ENCODE data around the gene RPRD1B. TPM values are rescaled to one million over a fixed set of nuclear protein-coding genes. Genes with fewer than 3 reads are reported as not detected.

RPRD1B gene
- total and polyA plus RNA-seq, 2 of the 4 experiments (the other 2 are of a cell fraction) = 8.4 to 9.9 TPM

GRCh38 chr20:38112261-38112929 lies 78.8 kb downstream of the RPRD1B start:
- no peak overlapping the region for H3K23ac ChIP-seq (ENCODE audit: low read depth, low read length)
- H3K9me3 ChIP-seq (ENCODE audit: control insufficient read depth, insufficient read depth, low read length) = no peaks in the 10 kb centered on the region
- H3K4me2 ChIP-seq (ENCODE audit: low read depth, low read length) = no peak overlapping the region
- peak overlapping the region; percentile 16; the same call in 1 of the 2 replicates for H2BK120ac ChIP-seq (ENCODE audit: low read depth, low read length)
- H4K91ac ChIP-seq (ENCODE audit: insufficient read depth, low read depth, low read length) = no peak overlapping the region
- peaks cover 20% of the 10 kb centered on the region for H3K4me1 ChIP-seq (ENCODE audit: control insufficient read depth, insufficient read depth, low read length)
- in situ Hi-C loops (cut with MboI; ENCODE audit: low sequenced_read_pairs) = no loop called here
- no peak for ATAC-seq (ENCODE audit: low read depth)
- H2AK9ac ChIP-seq (replicated peaks; ENCODE audit: low read depth, low read length, poor library complexity) = no peak overlapping the region
- H2AFZ ChIP-seq (replicated peaks; ENCODE audit: low read length, poor library complexity) = no peak overlapping the region
- H3K18ac ChIP-seq (ENCODE audit: low read depth, low read length) = no peak overlapping the region
- H3K9ac ChIP-seq (ENCODE audit: low read depth, low read length) = no peak overlapping the region
- H3K56ac ChIP-seq (ENCODE audit: extremely low read depth, insufficient read depth, low read length) = no peak overlapping the region
- no peaks in the 10 kb centered on the region for H4K20me1 ChIP-seq (ENCODE audit: insufficient read depth, low read length)
- peak overlapping the region in 1 of 2 experiments; percentile 22; a peak in 1 of 4 replicates for H4K8ac ChIP-seq (ENCODE audit: low read depth in 2 of 2, low read length in 2 of 2)
- peak overlapping the region; percentile 57; the same call in 1 of the 2 replicates for H2BK20ac ChIP-seq (ENCODE audit: low read depth, low read length)
- H4K5ac ChIP-seq (ENCODE audit: low read depth, low read length) = no peak overlapping the region; the same call in 1 of the 2 replicates
- H3K4ac ChIP-seq (ENCODE audit: low read depth, low read length) = peak overlapping the region; percentile 76; the same call in 1 of the 2 replicates
- ChIA-PET CTCF (interaction anchor here (1.5 kb wide), 1 partner anchor 39 kb away, joined by 5 read pairs; no protein-coding TSS in a partner anchor), POLR2A (ENCODE audit: unreplicated experiment) (no interaction called here)
- TF ChIP-seq RAD21 (IDR thresholded peaks at IDR 0.05; ENCODE audit: low read length) (no peak), SMC3 (IDR thresholded peaks at IDR 0.05; ENCODE audit: low read depth, low read length) (no peak), RFX5 (IDR thresholded peaks at IDR 0.05; ENCODE audit: low read depth, low read length) (no peak), CHD1 (IDR thresholded peaks at IDR 0.05; ENCODE audit: low read depth, low read length) (no peak), MAFK (IDR thresholded peaks at IDR 0.05; ENCODE audit: low read depth, low read length) (no peak), NFE2L2 (IDR thresholded peaks at IDR 0.05; ENCODE audit: low read depth, low read length) (no peak), RCOR1 (IDR thresholded peaks at IDR 0.05; ENCODE audit: insufficient replicate concordance, low read length) (no peak), MAZ (IDR thresholded peaks at IDR 0.05; ENCODE audit: borderline replicate concordance, low read depth, low read length) (no peak), BHLHE40 (IDR thresholded peaks at IDR 0.05; ENCODE audit: low read depth, low read length) (no peak), ELK1 (IDR thresholded peaks at IDR 0.05; ENCODE audit: borderline replicate concordance, low read depth, low read length) (no peak), CTCF (conservative IDR thresholded peaks at IDR 0.05; ENCODE audit: low read depth, low read length) (no peak), POLR2A (IDR thresholded peaks at IDR 0.05; ENCODE audit: low read depth, low read length) (no peak)
- TF ChIP-seq, protein P1, sequence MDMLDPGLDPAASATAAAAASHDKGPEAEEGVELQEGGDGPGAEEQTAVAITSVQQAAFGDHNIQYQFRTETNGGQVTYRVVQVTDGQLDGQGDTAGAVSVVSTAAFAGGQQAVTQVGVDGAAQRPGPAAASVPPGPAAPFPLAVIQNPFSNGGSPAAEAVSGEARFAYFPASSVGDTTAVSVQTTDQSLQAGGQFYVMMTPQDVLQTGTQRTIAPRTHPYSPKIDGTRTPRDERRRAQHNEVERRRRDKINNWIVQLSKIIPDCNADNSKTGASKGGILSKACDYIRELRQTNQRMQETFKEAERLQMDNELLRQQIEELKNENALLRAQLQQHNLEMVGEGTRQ (IDR thresholded peaks at IDR 0.05; ENCODE audit: low read depth, low read length) = no peak
- no peaks in the 10 kb centered on the region for H3K79me1 ChIP-seq (ENCODE audit: low read depth in 1 of 2, low read length in 2 of 2)
- no peak for DNase-seq
- no peaks in the 10 kb centered on the region for H3K36me3 ChIP-seq (ENCODE audit: control insufficient read depth, insufficient read depth, low read length)
- intact Hi-C loops (cut with micrococcal nuclease) = no loop called here
- 83% methylated on average over 7 of the region's 14 CpGs; no CpG with 5 or more reads in 1 of the 2 experiments for WGBS, 2 experiments (ENCODE audit: extremely low coverage in 2 of 2, insufficient read length in 1 of 2)
- no peak overlapping the region for H3K4me3 ChIP-seq (ENCODE audit: insufficient read depth, low read depth, low read length)
- H2AK5ac ChIP-seq (ENCODE audit: low read depth, low read length) = peak overlapping the region; percentile 93; the same call in 1 of the 2 replicates
- dilution Hi-C loops (cut with HindIII; ENCODE audit: low sequenced_read_pairs, unreplicated experiment) = no loop called here
- no peaks in the 10 kb centered on the region for H3K27me3 ChIP-seq (ENCODE audit: control insufficient read depth, insufficient read depth, low read length)
- H3K27ac ChIP-seq (ENCODE audit: insufficient read depth, low read length) = no peak overlapping the region
- 0 out of 2 replicates have a peak overlapping the region, but pooled peaks have one; percentile 34 for H3K14ac ChIP-seq (replicated peaks; ENCODE audit: low read depth, low read length)
- no peak overlapping the region for H2BK5ac ChIP-seq (ENCODE audit: low read depth, low read length, poor library complexity, severe bottlenecking)
- peak overlapping the region; percentile 58; the same call in 2 of the 3 replicates for H2BK15ac ChIP-seq (ENCODE audit: low read depth, low read length)
- H3K9me1 ChIP-seq (ENCODE audit: insufficient read depth, low read length) = peaks cover 35% of the 10 kb centered on the region
- BruUV-seq (replicated peaks) = no TSS peak

All from IMR-90 (cell line).